A204.1 (cell line): ENCODE data around the gene MAP3K19.
"Not testable (repeated sequence)": the region's sequence is repeated elsewhere in the genome, so short reads cannot be mapped to it uniquely, and the experiment has no call there.

ENCODE experiments used
- FAIRE-seq: peaks from 2 replicates; lab custom pipeline; 2012; peaks lifted over from hg19 to GRCh38; lab: Jason Lieb, UNC

Gene MAP3K19, protein sequence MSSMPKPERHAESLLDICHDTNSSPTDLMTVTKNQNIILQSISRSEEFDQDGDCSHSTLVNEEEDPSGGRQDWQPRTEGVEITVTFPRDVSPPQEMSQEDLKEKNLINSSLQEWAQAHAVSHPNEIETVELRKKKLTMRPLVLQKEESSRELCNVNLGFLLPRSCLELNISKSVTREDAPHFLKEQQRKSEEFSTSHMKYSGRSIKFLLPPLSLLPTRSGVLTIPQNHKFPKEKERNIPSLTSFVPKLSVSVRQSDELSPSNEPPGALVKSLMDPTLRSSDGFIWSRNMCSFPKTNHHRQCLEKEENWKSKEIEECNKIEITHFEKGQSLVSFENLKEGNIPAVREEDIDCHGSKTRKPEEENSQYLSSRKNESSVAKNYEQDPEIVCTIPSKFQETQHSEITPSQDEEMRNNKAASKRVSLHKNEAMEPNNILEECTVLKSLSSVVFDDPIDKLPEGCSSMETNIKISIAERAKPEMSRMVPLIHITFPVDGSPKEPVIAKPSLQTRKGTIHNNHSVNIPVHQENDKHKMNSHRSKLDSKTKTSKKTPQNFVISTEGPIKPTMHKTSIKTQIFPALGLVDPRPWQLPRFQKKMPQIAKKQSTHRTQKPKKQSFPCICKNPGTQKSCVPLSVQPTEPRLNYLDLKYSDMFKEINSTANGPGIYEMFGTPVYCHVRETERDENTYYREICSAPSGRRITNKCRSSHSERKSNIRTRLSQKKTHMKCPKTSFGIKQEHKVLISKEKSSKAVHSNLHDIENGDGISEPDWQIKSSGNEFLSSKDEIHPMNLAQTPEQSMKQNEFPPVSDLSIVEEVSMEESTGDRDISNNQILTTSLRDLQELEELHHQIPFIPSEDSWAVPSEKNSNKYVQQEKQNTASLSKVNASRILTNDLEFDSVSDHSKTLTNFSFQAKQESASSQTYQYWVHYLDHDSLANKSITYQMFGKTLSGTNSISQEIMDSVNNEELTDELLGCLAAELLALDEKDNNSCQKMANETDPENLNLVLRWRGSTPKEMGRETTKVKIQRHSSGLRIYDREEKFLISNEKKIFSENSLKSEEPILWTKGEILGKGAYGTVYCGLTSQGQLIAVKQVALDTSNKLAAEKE (N-terminal part only)

DNA sequence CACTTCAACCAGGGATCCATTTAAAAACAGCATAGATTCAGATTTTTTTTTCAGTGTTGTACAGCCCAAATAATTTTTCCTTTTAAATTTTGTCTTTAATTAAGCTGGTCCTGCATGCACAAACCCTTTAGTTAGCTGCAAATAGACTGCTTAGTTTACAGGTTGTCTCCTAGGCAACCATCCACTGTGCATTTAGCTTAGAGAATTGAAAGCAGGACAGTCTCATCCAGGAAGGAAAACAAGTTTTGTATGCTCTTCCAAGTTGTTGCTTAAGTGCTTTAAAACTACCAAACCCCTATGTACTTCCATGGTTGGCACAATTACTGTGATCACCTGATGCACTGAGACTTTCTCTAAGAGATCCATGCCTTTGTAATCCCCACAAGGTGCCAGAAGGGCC, at the start of gene MAP3K19:
TSS of gene MAP3K19 (minus strand) at position 148 of the 400 bp plus-strand sequence. CDS start 22,800 bp downstream, outside the sequence.
- FAIRE-seq: no peak

DNA sequence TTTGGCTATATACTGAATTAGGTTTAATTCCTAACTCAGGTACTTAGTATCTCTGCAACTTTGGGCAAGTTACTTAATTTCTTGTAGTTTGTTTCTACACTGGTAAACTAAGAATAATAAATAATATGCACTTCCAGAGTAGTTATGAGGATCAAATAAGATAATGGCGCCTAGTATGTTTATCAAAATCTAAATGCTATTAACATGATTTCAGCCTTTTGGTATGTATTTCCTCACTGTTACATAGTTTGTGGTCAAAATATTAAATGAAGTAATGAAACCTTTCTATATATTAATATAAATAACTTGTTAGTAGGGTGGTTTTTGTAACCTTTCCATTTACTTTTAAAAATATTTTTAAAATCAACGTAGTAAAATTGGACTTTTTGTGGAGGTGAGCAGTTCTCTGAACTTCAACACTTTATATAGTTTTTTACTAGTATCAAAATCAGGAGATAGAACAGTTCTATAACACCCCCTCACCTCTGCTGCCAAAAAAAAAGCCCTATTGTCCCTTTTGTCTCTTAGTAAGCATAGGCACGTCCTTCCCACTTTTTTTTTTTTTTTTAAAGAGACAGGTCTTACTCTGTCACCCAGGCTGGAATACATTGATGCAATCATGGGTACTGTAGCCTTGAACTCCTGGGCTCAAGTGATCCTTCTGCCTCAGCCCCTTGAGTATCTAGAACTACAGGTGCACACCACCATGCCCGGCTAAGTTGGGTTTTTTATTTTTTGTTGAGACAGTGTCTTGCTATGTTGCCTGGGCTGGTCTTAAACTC, 49.6 kb upstream of the MAP3K19 start:
- no peak for FAIRE-seq

DNA sequence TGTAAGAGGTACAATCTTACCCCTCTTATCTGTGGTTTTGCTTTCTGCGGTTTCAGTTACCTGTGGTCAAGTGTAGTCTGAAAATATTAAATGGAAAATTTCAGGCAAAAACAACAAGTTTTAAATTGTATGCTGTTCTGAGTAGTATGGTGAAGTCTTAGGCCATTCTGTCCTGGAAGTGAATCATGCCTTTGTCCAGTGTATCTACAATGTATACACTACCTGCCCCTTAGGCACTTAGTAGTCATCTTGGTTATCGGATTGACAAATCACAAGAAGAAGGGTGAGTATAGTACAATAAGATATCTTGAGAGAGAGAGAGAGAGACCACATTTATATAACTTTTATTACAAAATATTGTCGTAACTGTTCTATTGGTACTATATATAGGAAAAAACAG, 48.3 kb upstream of the MAP3K19 start:
- FAIRE-seq: no peak

DNA sequence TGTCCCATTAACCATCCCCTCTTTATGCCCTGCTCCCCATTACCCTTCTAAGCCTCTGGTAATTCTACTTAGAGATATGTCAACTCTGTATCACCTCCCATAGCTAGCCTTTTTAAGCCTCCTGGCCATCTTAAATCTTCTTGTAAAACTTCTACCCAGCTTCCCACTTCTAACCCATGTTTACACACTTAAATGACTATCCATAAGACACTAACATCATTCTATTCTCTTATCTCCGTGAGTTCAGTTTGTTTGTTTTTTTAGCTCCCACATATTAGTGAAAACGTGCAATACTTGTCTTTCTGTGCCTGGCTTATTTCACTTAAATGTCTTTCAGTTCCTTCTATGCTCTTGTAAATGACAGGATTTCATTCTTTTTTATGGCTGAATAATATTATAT, 47.3 kb upstream of the MAP3K19 start:
- no peak for FAIRE-seq

DNA sequence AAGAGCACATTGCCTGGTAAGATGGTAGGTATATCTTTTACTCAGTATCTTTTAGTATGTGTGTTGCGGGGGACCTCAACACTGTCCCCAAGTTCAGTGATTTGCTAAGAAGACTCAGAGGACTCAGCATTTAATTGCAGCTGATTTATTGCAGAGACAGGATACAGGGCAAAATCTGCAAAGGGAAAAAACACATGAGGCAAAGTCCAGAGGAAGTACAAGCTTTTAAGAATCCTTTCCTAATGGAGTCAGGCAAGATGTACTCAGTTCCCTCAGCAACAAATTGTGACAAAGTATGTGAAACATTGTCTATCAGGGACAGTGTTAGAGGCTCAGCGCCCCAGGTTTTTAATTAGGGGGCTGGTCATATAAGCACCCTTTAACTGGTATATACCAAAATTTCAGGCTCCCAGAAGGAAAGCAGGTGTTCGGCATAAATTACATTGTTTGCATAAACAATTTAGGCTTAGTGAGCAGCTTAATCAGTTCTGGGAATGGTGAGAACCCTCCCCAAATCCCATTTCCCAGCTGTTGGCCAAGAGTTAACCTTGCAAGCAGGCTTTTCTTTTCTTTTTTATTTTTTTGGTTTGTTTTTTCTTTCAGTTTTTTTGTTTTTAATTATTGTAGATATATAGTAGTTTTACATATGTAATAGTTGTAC, 46.6 kb upstream of the MAP3K19 start:
- no peak for FAIRE-seq

DNA sequence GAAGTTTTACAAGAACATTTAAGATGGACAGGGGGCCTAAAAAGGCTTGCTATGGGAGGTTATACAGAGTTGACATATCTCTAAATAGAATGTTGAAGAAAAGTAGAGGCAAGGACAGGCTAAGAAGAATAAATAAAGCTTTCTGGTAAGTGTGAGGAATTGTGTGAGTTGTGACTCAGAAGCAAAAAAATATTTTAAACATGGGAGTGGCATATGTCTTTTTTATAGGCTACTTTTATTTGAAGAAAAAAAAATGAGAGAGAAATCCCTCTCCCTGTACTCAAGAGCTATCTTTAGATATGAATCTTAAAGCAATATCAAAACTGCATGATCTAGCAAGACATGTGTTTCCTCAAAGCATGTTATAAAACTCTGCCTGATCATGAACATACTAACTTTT, 45.9 kb upstream of the MAP3K19 start:
- FAIRE-seq: no peak

DNA sequence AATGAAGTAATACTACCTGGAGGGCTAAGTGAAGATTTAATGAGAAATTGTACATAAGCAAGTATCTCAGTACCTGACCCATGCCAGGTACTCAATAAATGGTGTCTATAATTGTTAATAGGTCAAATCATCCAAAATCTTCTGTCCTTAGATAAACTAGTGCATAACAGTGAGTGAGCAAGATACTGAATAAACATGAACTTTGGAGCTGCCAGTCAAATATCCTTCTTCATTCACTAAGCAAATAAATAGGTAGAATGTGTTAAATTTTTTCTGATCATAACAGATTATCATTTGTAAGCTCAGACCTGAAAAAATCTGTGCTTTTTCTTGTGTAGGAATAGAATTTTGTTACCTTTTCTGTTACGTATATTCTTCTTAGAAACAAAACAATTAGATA, 44.4 kb upstream of the MAP3K19 start:
- FAIRE-seq: no peak

DNA sequence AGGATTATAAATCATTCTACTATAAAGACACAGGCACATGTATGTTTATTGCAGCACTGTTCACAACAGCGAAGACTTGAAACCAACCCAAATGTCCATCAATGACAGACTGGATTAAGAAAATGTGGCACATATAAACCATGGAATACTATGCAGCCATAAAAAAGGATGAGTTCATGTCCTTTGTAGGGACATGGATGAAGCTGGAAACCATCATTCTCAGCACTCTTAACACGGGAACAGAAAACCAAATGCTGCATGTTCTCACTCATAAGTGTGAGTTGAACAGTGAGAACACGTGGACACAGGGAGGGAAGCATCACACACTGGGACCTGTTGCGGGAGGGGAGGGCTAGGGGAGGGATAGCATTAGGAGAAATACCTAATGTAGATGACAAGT, 42.4 kb upstream of the MAP3K19 start:
- not testable (repeated sequence) for FAIRE-seq

DNA sequence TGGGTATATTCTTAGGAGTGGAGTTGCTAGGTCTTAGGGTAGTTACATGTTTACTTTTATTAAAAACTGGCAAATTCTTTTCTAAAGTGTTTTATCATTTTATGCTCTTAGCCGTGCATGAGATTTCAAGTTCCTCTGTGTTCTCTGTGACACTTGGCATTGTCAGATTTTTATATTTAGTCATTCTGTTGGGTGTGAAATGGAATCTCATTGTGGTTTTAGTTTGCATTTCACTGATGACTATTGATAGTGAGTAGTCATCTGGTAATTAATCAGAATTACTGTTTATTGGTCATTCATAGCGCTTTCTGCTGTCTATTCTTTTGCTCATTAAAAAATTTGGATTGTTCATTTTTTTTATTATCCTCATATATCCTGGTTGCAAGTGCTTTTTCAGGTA, 39.0 kb upstream of the MAP3K19 start:
- FAIRE-seq: no peak

DNA sequence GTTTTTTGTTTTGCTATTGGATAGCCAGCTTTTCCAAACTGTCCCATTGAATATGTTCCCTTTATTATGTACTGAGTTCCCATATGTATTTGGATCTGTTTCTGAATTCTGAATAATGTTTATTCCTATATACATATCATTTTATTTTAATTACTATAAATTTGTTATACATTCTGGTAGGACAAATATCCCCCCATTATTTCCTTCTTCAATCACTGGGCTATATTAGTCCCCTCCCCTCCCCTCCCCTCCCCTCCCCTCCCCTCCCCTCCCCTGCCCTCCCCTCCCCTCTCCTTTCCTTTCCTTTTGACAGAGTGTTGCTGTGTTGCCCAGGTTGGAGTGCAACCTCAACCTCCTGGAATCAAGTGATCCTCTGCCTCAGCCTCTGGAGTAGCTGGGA, 31.2 kb upstream of the MAP3K19 start:
- no peak for FAIRE-seq

DNA sequence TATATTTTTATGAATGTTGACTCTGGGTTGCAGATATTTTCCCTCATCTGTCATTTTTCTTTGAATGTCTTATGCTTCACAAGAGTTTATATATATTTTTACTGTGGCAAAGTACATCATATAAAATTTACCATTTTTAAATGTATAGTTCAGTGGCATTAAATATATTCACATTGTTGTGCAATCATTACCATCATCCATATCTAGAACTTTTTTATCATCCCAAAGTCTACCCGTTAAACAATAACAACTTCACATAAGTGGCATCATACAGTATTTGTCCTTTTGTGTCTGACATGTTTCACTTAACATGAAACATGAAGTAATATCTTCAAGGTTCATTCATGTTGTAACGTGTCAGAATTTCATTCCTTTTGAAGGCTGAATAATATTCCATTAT, 29.3 kb upstream of the MAP3K19 start:
- no peak for FAIRE-seq

DNA sequence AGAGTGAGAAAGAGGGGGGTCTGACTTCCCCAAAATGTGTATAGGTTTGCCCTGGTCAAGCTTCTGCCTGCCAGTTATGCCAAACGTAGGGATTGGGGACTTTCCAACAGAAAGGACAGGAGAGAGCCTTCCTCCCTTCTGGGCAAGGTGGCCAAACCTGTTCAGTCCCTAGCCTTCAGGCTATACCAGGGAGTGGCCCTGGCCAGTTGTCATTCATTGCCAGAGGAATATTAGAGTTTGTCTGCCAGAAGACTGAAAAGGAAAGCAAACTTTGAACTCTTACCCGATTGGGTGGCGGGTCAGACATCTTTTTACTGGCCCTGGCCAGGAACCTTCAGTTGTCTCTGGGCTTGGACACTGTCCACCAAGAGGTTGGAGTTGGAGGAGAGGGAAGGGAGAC, 27.0 kb upstream of the MAP3K19 start:
- no peak for FAIRE-seq

DNA sequence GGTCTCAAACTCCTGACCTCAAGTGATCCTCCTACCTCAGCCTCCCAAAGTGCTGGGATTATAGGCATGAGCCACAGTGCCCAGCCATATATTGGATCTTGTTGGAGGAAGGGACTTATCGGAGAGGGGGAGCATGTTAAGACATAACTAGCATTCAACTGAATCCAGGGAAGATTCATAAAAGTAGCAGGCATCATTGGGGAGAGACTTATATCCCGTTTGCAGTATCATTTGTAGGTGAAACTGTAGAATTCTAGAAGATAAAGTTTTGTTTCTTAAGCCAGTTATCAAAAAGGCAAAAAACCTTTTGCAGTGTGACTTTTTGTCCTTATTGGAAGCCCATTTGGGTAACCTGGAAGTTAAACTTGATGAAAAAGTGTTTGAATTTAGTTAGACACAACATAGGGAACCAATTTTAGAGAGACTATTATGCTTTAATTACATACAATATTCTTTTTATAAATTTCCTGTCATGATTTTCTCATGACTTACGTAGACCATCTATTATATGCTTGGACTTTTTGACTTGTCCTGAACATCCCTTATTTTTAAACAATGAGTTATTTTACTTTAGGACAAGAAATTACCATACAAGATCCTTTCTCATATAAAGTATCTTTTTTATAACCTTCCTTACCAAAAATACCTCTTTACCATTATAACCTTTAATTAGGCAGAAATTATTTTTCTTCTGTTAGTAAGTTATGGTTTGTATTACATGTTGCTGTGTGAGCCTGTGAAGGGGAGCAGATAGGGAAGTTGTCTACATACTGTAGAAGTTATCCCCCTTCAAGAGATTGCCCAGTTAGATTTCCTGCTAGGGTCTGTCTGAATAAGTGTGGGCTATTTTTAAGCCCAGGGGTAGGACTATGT, 25.1 kb upstream of the MAP3K19 start:
- no peak for FAIRE-seq

DNA sequence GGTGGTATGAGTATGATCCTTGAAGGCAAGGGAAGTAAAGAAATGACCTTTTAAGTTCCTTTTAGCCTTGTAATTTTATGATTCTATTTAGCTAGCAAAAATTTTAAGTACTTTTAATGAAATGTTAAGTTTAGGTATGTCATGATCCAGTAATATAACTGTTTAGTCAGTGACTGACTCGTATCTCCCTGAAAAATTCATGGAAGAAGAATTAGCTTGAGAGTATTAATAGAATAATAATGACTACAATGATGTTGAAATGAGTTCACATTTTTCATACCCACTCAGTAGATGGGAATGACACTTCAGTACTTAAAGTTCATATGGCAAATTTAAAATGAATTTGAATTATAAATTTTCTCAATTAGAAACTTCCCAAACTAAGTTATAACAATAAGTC, 19.5 kb upstream of the MAP3K19 start:
- no peak for FAIRE-seq

DNA sequence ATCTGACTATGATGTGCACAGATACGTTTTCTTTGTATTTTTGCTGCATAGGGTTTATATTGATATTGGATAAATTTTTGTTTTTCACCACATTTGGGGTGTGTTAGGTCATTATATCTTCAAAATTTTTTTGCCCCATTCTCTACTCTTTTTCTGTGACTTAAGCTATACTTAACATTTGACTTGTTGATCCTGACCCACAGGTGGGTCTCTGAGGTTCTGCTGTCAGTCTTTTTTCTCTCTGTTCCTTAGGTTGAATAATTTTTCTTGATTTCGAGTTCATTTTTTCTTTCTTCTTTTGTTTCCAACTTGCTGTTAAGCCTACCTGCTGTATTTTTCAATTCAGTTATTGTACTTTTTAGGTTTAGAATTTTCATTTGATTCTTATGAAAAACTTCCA, 16.9 kb upstream of the MAP3K19 start:
- no peak for FAIRE-seq

DNA sequence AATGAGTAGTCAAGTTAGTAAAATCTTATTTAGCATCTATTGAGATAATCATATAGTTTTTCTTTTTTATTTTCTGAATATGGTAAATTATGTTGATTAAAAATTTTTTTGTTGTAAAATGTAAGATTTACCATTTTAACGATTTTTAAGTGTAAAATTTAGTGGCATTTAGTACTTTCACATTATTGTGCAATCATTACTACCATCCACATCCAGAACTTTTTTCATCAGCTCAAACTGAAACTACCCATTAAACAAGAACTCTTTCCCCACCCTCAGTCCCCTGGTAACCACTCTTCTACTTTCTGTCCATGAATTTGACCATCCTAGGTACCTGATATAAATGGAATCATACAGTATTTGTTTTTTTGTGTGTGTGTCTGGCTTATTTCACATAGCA, 16.0 kb upstream of the MAP3K19 start:
- FAIRE-seq: peak; percentile 85

DNA sequence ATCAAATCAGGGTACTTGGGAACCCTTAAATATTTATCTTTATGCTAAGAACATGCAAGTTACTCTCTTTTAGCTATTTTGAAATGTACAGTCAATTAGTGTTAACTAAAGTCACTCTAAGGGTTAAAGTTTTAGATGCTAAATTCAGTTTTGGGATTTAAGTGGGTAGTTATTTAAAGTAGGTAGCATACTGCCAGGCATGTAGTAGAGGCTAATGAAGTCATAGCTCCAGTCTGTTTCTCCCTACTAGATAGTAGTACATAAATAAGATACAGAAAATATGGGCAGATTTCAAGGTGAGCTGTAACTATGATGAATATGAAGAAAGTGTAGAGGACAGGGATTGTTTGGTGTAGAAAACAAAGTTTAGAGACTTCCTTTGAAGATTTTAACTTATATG, 12.3 kb upstream of the MAP3K19 start:
- no peak for FAIRE-seq

DNA sequence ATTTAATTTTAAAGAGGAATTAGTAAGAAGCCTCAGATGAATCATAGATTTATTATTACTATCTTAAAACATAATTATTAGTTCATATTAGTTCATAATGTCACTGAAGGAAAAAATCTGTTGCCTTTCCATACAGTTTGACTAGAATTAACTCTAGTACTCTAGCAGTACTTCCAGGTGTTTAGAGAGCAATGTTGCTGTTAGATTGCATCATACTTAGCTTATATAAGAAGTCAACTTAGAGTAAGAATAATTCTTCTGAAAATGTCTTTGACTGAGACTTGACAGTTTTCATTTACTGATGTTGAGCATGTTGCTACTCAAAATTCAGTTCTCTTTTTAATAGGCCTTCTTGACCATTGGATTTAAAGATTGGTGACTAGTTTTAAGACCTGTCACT, 9.5 kb upstream of the MAP3K19 start:
- FAIRE-seq: no peak

DNA sequence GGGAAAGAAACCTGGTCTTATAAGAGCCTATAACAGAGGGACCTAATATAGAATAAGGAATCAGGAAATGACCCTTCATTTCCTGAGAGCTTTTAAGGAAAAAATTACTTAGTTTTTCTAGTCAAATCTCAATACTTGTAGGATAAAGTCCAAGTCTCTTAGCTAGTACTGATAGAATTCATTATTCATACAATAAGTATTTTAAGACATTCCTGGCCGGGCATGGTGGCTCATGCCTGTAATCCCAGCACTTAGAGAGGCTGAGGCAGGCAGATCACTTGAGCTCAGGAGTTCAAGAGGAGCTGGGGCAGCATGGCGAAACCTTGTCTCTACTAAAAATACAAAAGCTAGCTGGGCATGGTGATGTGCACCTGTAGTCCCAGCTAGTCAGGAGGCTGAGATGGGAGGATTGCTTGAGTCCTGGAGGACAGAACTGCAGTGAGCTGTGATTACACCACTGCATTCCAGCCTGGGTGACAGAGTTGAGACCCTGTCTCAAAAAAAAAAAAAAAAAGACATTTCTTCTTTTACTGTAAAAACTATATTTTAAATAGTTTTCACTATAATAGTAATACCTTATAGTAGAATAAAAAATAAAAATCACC, 8.0 kb upstream of the MAP3K19 start:
- FAIRE-seq: no peak

DNA sequence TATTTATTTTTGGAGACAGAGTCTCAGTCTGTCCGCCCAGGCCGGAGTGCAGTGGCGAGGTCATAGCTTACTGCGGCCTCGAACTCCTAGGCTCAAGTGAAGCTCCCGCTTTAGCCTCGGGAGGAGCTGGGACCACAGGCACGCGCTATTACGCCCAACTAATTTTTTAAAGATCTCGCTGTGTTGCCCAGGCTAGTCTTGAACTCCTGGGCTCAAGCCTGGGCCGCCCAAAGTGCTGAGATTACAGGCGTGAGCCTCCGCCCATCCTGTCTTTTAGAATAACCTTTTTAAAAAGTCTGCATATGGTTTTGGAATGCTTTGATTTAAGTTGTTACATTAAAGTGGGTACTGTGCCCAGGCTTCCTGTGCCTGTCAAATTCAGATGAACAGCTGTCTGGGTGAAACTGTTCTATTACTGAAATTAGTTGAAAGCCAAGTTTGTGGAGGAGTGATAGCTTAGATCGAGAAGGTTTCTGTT, 5.8 kb upstream of the MAP3K19 start:
- no peak for FAIRE-seq
